GM19239 (cell line): ENCODE results near the gene PPP2R5D.

ENCODE experiments used
- DNase-seq: peaks from one replicate; pipeline ENCODE4 v3.0.0; 2011; ENCODE audit warnings: low spot score; ENCODE audit not compliant: insufficient read length
- FAIRE-seq: peaks from 2 replicates; lab custom pipeline; 2011; peaks lifted over from hg19 to GRCh38; lab: Jason Lieb, UNC

The PPP2R5D gene

DNA sequence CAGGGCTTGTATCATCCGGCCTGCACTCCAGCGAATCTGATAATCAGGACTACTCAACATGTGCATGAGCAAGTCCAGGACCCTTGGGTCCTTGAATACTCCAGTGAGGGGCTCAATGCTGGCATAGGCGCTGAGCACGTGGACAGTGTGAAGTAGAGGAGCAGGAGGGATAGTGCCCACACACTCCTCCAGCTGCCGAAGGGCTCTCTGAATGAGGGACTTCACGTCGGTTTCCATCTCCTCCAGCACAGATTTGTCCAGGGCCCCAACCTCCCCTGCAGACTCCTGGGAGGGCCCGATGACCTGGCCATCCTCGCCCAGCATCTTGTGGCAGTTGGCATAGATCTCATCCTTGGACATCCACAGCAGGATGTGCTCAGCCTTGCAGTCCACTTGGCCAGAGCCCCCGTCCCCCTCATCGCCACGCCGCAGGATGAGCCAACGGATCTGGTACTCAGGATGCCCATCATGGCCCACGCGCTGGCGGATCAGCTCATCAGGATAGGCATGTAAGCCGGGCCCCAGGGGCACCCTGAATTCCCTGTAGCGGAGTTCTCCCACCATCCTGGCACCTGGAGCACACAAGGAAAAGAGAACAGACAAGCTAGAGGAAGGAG is 68.0 kb downstream of the PPP2R5D start:
- FAIRE-seq = no peak
- no peak for DNase-seq

DNA sequence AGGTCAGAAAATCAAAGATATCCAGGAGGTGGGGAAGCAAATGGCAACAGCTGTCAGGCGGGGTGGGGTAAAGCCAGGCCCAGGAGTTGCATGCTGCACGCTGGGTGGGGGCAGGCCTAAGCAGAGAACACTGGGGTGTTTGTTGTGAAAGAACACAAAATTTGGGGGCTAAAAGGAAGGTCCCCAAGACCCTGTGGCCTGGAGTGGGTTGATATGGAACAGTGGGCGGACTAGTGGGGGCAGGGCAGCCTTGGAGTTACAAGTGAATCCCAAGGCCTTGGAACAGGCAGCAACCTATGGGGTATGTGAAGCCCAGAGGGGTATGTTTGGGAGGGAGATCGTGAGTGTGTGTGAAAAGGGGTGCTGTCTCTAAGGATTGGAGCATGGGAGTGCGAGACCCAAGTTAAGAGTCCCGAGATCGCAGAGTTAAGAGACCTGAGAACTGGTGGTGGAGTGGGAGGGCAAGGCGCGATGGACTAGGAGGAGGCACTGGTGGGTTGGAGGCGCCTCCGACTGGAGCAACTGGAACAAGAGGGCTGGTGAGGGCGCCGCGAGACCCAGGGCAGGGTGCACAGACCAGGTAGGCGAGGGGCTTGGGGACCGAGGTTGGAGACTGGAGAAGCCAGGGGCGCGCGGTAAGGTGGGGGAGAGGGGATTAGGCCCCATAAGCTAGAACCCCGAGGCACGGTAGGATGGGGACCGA is 68.6 kb downstream of the PPP2R5D start:
- DNase-seq = no peak

DNA sequence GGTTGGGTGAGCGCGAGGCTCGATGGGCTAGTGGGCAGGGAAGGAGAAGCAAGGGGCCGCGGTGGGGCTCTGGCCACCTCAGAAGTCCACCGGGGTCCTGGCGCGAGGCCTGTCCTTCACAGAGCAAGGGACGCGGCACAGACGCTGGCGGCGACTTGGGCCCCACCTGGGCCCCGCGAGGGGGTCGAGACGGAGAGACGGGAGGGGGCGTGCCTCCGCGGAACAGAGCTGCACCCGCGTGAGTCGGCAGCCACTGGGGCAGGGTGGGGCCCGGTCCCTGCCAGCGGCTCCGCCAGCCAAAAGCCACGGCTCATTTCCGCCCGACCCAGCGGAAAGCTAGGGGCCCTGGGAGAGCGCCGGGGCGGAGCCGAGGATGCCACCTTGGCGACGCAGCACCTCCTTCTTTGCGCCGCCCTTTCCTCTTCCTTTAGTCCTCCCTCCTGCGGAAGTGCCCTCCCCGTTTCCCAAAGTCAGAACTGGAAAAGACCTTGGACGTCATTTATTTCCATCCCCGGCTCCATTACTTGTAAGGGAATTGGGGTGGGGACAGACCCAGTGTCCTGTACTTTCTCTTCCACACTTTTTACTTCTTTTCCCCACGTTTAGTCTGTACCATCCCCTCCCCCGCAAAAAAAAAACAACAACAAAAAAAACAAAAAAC is 69.3 kb downstream of the PPP2R5D start, which contains the start of gene CUL7:
Gene CUL7, minus strand, starts transcription at position 307 of the 661 bp plus-strand sequence. CDS start 1,063 bp downstream, outside the sequence.
- DNase-seq (peak; percentile 95), FAIRE-seq (peak; percentile 84)

More for the DNA sequence above, 68.6 kb downstream of the PPP2R5D start:
- no peak for FAIRE-seq

DNA sequence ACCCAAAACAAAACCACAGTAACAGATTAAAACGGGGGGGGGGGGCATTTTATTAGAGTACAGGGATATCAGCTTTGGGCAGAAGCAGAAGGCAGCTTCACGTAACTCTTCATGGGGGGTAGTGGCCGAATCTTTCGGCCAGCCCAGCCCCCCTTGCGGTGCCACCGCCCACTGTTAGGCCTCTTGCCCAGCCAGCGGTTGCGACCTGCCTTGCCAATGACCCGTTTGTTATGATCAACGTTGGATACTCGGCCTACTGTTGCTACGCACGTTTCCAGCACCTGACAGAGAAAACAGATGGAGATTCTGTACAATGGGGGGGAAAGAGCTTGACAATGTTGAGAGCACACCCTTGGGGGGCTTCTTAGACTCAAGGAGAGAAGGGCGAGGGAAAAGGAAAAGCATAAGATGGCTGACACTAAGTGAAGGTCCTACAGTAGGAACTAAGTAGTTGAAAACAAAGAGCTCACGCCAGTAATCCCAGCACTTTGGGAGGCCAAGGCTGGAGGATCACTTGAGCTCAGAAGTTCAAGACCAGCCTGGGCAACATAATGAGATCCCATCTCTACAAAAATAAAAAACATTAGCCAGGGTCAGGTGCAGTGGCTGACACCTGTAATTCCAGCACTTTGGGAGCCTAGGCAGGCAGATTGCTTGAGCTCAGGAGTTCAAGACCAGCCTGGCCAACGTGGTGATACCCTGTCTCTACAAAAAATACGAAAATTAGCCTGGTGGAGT is 70.0 kb downstream of the PPP2R5D start:
- DNase-seq (no peak), FAIRE-seq (no peak)

DNA sequence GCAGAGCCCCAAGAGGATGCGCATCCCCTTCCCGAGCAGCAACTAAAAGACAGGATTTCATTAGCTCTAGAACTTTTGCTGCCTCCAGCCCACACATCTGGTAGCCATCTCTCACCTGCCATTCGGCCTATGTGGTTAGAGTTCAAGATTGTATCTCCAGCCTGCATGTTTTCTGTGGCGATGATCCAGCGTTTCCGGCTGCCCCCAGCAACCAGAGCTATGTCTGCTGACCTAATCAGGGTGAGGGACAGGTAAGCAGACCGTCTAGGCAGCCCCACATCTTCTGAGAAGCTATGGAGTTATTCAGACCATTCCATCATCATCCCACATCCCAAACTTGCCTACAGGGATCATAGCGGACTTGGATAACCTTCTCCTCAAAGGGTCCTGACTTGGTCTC is 71.6 kb downstream of the PPP2R5D start:
- no peak for DNase-seq
- FAIRE-seq = no peak

DNA sequence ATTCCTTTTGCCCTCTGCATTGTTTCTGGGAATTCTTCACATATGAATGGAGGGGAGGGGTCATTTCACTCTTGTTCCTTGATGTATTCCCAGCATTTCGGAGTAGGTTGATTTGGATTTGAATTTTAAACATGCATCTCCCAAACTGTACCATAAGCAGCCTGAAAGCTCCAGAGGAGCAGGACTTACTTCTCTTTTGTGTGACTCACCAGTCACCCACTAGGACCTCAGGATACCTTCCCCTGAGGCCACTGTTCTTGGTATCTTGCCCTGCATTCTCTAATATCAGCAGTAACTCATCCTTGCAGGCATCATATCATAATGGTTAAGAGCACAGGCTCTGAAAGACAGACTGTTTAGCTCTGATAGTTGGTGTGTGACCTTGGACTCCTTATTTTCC is 74.2 kb downstream of the PPP2R5D start:
- no peak for FAIRE-seq
- no peak for DNase-seq

DNA sequence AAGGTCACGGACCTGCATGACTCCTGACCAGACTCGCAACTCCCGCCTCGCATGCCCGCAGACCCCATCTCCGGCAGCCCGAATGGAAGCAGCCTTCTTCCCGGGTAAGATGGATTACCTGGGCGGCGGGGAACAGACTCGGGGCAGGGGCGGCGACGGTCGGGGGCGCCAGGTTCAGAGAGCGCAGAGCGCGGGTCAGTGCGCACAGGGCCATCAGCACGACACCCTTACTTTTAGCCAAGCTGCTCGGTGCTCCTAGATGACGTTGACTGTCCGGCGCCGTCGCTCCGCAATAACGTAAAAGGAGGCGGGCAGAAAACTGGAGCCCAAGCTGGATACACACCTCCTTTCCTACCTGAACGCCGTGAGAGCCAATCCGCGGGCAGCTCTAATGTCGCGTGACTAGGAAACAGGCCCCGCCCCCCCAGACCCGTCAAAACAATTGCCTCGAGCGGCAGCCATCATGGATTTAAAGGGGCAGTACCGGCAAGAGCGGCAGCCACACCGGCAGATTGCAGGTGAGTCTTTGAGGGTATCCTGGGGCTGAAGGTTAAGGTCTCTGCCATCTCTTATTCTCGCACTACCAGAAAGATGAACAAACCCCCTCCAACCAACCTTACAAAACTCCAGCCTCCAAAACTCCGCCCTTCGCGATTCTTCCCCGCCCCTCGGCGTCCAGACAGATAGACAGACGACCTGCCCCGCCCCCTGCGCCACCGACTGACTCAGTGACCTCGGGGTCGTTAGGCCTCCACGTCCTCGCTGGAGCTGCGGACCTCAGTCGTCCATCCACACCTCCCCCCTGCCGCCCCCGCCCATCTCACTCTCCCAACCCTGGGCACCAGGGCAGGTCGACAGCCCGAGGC is 75.0 kb downstream of the PPP2R5D start, which contains the start of the genes KLC4 and MRPL2:
Gene KLC4, plus strand, starts transcription at position 464 of the 866 bp plus-strand sequence. CDS start 1,705 bp downstream, outside the sequence.
Gene MRPL2, minus strand, starts transcription at position 267 of the 866 bp plus-strand sequence. Its CDS starts 53 bp downstream, at position 214.
- DNase-seq = peak; percentile 98
- peak; percentile 92 for FAIRE-seq

DNA sequence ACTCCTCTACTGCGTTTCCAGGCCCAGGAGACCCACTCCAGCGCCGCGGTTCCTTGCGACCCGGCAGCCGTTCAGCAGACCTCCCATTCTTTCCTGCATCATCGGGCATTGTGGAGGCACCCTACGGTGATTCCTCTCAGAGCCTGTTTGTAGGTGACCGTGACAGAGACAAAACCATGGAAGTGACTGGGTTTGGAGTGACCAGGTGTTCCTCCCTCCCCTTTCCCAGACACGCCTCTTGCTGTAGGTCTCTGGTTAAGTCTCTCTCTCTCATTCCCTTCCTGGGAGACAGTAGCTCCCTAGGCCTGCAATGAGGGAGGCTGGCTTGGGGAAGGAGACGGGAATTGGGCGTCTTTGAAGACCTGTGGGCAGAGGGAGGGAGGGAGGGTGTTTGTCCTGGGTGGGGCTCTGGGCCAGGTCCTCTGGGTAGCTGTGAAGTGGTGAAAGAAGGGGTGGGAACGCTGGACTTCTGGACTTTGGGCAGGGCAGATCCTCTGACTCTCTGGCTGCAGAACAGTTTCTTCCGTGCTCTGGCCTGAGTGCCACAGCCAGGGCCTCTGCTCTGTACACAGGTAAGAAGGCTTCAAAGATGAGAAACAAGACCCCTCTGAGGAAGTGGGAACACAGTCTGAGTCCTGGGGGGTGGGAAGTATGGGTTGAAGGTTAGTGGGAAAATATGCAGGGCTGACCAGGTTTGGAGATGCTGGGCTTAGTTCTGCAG is 75.8 kb downstream of the PPP2R5D start:
- no peak for DNase-seq
- FAIRE-seq = no peak

DNA sequence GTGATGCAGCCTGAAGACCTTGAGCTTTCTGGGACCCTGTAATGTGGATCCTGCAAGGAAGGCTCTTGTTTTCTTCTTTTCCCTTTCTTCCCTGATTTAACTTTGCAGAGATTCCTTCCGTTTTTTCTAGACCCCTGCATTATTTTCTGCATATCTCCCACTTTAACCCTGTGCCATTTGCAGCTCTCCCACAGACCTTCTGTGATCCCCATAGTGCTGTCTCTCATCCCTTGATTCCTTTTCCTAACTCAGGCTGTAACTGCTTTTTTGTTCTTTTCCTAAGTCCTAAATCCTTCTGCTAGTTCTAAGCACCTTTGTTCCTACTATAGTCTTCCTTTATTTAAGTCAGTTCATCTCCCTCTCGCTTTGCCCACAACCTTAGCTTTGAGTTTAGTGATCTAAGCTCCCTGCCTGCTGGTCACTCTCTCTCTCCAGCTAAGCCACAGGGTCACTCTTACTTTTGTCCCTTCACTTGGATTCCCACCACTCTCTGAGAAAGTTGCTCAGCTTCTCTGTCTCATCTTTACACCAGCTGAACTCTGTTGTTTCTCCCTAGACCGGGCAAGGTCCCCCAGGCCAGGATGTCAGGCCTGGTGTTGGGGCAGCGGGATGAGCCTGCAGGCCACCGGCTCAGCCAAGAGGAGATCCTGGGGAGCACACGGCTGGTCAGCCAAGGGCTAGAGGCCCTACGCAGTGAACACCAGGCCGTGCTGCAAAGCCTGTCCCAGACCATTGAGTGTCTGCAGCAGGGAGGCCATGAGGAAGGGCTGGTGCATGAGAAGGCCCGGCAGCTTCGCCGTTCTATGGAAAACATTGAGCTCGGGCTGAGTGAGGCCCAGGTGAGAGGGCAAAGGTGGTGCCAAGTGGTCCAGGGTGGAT is 76.6 kb downstream of the PPP2R5D start:
- FAIRE-seq (no peak), DNase-seq (no peak)

DNA sequence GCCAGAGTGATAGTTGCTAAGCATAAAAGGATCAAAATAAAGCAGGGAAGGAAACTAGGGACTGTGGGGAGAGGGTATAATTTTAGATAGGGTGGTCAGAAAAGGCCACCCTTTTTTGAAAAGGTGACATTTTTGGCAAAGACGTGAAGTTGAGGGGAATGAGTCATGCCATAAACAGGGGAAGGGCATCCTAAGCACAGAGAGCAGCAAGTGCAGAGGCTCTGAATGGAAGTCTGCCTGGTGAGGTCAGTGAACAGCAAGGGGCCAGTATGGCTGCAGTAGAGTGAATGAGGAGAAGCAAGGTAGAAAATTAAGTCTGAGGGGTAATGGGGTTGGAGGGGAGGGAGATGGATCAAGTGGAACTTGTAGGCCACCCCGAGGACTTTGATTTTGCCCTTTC is 77.5 kb downstream of the PPP2R5D start:
- FAIRE-seq = no peak
- no peak for DNase-seq
